ENCODE data around the gene MYCT1.

MYCT1 gene

DNA sequence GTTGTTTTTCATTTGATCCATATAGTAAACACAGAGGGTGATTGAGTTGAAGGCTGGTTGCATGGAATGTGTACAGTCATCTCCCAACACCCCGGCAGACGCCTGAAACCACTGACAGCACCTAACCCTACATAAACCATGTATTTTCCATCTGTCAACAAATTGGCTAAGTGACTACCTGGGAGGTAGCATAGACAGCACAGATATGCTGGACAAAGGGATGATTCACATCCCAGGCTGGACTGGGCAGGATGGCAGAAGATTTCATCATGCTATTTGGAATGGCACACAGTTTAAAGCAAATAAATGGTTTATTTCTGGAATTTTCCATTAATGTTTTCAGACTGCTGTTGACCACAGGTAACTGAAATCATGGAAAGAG is 48.5 kb downstream of the MYCT1 start:
- no peaks in the 10 kb centered on the region for H3K4me1 Mint-ChIP-seq
- H3K27ac Mint-ChIP-seq, result no peak overlapping the region
- no peak for ATAC-seq (replicated peaks)
- no peak for DNase-seq
- H3K4me3 Mint-ChIP-seq, result no peak overlapping the region
- H3K27me3 Mint-ChIP-seq, result peaks cover 0 to 5% of the 10 kb centered on the region in 2 donors
- no peaks in the 10 kb centered on the region for H3K36me3 Mint-ChIP-seq
- no peaks in the 10 kb centered on the region for H3K9me3 Mint-ChIP-seq

DNA sequence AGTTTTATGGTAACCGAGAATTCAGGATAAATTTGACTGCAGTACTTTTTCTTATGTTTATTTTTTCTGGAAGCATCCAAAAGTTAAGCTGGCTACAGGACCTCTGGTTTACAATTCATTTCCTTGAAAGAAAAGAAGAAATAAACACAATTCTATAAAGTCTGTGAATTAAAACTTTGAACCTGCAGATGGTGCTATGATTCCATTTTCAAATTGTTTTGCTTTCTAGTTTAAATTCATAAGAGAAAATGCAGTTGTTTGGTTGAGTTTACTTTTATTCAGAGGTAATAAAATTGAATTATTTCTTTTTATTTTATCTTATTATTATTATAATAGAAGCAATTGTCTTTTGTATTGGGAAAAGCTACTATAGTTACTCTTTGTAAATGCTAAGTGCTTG is 51.1 kb downstream of the MYCT1 start:
- no peaks in the 10 kb centered on the region for H3K4me1 Mint-ChIP-seq
- no peak for ATAC-seq (replicated peaks)
- H3K9me3 Mint-ChIP-seq, result no peaks in the 10 kb centered on the region
- no peak for DNase-seq
- H3K27me3 Mint-ChIP-seq, result peaks cover 0 to 5% of the 10 kb centered on the region in 2 donors
- no peak overlapping the region for H3K4me3 Mint-ChIP-seq
- no peak overlapping the region for H3K27ac Mint-ChIP-seq
- no peaks in the 10 kb centered on the region for H3K36me3 Mint-ChIP-seq

DNA sequence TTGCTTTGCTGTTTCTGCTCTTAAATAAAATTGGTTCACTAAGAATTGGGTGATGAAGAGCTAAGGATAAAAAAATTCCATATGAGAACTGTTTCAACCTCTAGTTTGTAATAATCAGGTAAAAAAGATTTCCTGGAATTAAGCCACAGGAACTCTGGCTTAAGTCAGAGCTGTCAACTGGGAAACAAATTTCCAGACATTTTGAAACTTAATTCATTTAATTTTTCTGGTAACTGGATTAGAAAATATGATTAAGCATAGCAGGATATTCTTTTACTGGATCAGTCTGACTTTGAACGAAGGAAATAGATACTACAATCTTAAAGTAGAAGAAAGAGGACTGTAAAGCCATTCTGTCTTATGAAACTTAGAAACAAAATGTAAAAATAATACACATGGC is 51.6 kb downstream of the MYCT1 start:
- Mint-ChIP-seq H3K27ac (no peak overlapping the region), H3K4me1 (no peaks in the 10 kb centered on the region), H3K9me3 (no peaks in the 10 kb centered on the region), H3K27me3 (peaks cover 0 to 5% of the 10 kb centered on the region in 2 donors), H3K36me3 (no peaks in the 10 kb centered on the region), H3K4me3 (no peak overlapping the region)
- DNase-seq, result no peak
- ATAC-seq (replicated peaks), result no peak

DNA sequence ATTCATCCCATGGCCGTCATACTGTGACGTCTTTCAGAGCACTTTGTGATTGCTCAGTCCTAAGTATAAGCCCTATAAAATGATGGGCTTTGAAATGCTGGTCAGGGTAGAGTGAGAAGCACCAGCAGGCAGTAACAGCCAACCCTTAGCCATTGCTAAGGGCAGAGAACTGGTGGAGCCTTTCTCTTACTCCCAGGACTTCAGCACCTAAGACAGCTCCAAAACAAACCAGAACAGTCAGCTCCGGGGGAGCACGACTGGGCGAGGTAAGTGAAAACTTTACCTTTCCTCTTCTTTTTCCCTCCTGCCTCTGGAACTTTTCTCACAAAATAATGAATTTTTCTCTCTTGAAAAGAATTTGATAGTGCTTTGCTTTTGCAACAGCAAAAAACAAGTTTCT is 53.0 kb downstream of the MYCT1 start, which contains the start of gene VIP:
Gene VIP, plus strand, starts transcription at position 104 of the 400 bp plus-strand sequence. CDS start 1,381 bp downstream, outside the sequence.
- peaks cover 0 to 5% of the 10 kb centered on the region in 2 donors for H3K27me3 Mint-ChIP-seq
- H3K4me1 Mint-ChIP-seq, result no peaks in the 10 kb centered on the region
- H3K27ac Mint-ChIP-seq, result no peak within 1 kb of the TSS
- H3K36me3 Mint-ChIP-seq, result no peaks in the 10 kb centered on the region
- DNase-seq (no peak), ATAC-seq (replicated peaks) (peak in 1 of 2 donors; percentile 19)
- no peaks in the 10 kb centered on the region for H3K9me3 Mint-ChIP-seq
- no peak within 1 kb of the TSS for H3K4me3 Mint-ChIP-seq

DNA sequence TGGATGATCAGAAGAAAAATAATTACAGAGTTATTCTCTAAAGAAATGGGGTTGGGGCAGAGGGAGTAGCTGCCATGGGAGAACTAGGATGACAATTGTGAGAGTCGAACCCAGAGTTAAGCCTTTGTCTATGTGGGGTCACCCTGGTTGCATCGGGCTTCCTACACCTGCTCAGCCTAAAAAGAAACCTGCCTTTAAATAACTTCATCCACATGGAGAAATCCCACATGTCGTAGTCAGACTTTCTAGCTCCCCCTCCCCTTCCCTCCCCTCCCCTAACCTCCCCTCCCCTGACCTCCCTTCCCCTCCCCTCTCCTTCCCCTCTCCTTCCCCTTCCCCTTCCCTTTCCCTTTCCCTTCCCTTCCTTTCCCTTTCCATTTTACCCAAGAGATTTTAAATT is 67.6 kb downstream of the MYCT1 start:
- H3K9me3 Mint-ChIP-seq, result no peaks in the 10 kb centered on the region
- H3K36me3 Mint-ChIP-seq, result no peaks in the 10 kb centered on the region
- no peaks in the 10 kb centered on the region for H3K27me3 Mint-ChIP-seq
- no peaks in the 10 kb centered on the region for H3K4me1 Mint-ChIP-seq
- ATAC-seq (replicated peaks) (no peak), DNase-seq (no peak)
- H3K27ac Mint-ChIP-seq, result no peak overlapping the region
- H3K4me3 Mint-ChIP-seq, result no peak overlapping the region

DNA sequence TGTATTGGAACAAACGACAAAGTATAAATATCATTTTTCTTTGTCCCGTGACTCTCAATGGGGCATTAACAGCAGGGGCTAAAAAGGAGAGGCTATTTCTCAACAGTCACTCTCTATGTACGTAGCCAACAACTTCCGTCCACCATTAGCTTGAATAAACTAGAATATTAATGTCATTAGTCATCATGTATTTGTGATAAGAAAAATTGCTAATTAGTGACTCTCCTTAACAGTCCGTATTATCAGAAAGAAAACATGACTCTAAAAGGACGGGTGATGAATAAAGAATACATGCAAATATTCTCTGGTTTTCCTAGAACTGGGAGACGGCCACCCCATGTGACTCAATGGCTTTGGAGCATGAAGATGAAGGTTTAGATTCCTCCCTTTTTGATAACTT is 71.5 kb downstream of the MYCT1 start:
- no peak overlapping the region for H3K27ac Mint-ChIP-seq
- DNase-seq, result no peak
- H3K4me3 Mint-ChIP-seq, result no peak overlapping the region
- H3K36me3 Mint-ChIP-seq, result no peaks in the 10 kb centered on the region
- peaks cover 0 to 4% of the 10 kb centered on the region in 2 donors for H3K9me3 Mint-ChIP-seq
- H3K27me3 Mint-ChIP-seq, result no peaks in the 10 kb centered on the region
- no peak for ATAC-seq (replicated peaks)
- H3K4me1 Mint-ChIP-seq, result no peaks in the 10 kb centered on the region

DNA sequence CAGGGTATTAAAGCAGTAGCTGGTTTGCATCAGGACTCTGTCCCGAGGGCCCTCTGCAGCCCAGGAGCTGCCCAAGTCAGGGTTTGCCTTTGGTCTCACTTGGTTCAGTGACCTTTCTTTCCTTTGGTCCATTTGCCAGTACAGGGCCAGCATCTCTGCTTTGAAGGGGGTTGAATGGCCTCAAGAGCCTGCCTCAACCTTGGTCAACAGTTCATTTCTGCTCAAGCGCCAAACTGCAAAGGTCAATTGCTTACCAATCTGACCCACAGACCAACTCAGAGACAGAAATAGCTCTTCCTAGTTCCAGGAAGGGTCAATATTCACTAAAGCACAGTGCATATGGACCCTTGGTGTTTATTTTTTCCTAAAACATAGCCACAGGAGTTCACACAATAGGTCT is 72.3 kb downstream of the MYCT1 start:
- Mint-ChIP-seq H3K27me3 (no peaks in the 10 kb centered on the region), H3K9me3 (peaks cover 0 to 4% of the 10 kb centered on the region in 2 donors), H3K27ac (no peak overlapping the region), H3K4me1 (no peaks in the 10 kb centered on the region), H3K36me3 (no peaks in the 10 kb centered on the region), H3K4me3 (no peak overlapping the region)
- DNase-seq (no peak), ATAC-seq (replicated peaks) (no peak)

DNA sequence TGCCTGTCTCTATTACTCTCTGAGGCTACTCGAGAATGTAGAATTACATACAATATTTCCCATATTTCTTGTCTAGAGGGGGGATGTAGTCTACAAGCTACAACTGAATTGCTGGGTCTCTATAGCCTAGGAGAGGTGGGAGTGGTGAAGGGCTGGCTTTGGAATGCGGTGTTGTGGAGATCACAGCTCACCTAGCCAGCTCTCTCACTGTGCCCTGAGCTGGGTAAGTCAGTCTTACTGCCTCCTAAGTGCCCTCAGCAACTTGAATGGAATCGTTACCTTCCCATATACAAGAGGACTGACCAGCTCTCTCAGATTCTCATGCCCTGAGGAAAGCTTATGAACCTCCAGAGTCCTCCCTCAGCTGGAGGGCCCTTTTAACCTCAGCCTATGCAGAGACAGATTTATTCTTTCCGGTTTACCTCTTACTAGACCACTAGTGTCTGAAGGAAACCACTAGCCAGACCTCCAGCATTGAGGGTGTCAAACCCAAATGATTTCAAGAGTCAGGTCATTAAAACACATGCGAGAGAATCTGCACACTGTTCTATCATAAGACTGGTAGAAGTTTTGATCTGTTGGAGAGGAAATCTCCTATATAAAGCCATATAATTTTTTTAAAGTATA is 73.5 kb downstream of the MYCT1 start:
- no peaks in the 10 kb centered on the region for H3K36me3 Mint-ChIP-seq
- no peak for DNase-seq
- no peak for ATAC-seq (replicated peaks)
- H3K4me1 Mint-ChIP-seq, result no peaks in the 10 kb centered on the region
- no peak overlapping the region for H3K27ac Mint-ChIP-seq
- no peak overlapping the region for H3K4me3 Mint-ChIP-seq
- no peaks in the 10 kb centered on the region for H3K27me3 Mint-ChIP-seq
- H3K9me3 Mint-ChIP-seq, result peaks cover 0 to 4% of the 10 kb centered on the region in 2 donors
